ENCODE data around the gene ZNF837.
"Not testable (repeated sequence)": the region's sequence is repeated elsewhere in the genome, so short reads cannot be mapped to it uniquely, and the experiment has no call there.

ZNF837 gene

DNA sequence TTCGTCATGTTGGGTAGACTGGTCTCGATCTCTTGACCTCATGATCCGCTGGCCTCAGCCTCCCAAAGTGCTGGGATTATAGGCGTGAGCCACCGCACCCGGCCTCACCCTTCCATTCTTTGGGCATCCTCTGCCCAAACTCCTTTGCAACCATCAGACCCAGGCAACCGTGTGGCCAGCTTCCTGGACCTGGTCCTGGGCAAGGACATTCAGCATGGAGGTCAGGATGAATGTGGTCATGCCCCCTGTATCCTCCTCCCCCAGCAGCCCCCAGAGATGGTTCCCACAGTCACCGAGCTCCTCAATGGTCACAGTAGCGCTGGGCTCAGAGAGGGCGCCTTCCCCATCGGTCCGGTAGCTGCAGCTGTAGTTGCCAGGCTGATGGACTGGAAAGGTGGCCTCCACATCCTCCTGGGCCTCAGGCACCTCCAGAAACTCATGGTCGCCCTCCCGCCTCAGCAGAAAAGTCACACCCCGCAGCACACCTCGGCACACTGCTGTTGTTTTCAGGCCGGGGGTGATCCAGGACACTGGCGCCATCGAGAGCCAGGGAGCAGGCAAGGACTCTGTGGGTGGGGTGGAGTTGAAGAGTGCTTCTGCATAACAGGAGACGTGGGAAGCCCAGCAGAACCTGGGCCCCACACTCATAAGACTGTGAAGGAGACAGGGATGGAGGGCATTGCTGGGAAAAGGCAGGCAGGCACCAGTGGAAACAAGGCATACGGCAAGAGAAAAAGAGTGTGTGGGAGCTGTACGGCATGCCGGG is 28.7 kb downstream of the ZNF837 start:
- no peak for DNase-seq (ENCODE audit: low read depth)
- no peak overlapping the region for H3K4me3 ChIP-seq (ENCODE audit: low read length)
- no peak for TF ChIP-seq CTCF (conservative IDR thresholded peaks at IDR 0.05; ENCODE audit: low read depth, low read length)

DNA sequence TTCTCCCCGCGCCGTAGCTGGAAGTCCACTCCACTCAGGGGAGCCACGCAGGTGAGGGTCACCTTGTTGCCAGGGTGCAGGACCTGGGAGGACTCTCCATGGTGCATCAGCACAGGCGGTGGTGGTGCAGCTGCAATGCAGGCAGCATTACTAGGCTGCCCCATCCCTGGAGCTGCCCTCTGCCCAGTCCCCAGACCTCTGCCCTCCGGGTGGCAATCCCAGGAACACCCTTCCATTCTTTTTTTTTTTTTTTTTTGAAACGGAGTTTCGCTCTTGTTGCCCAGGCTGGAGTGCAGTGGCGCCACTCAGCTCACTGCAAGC is 29.3 kb downstream of the ZNF837 start:
- H3K4me3 ChIP-seq (ENCODE audit: low read length) = no peak overlapping the region

DNA sequence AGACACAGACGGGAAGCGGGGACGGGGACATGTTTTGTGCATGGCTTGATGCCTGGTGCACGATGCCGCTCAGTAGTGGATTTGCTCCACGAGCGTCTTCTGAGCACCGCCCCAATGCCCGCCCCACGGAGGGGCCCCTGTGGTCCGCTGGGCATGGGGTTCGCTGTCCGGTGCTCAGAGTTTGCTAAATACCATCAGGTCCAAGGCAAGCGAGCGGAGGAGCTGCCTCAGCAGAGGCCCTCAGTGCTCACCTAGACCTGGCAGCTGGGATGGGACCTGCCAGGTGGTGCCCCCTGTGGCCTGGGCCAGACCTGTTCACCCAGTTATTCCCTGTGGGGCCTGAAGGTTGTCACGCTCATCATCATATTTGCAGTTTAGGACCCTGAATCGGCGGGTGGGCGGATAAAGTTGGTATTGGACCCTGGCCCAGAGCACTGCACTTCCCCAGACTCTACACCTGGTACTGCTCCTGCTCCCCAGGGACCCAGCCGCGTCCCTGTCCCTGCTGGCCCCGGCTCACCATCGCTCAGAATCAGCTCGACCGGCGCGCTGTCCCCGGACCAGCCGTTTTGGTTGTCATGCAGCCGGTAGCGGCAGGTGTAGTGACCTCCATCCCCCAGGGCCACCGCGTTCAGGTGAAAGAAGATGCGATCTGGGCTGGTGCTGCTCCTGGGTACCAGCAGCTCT is 29.8 kb downstream of the ZNF837 start:
- no peak for DNase-seq (ENCODE audit: low read depth)
- no peak for TF ChIP-seq CTCF (conservative IDR thresholded peaks at IDR 0.05; ENCODE audit: low read depth, low read length)
- H3K4me3 ChIP-seq (ENCODE audit: low read length) = no peak overlapping the region

More for the DNA sequence above, 29.3 kb downstream of the ZNF837 start:
- TF ChIP-seq CTCF (conservative IDR thresholded peaks at IDR 0.05; ENCODE audit: low read depth, low read length) = no peak
- DNase-seq (ENCODE audit: low read depth) = no peak

GRCh38 chr19:58350001-58350861 is 30.6 kb downstream of the ZNF837 start:
- no peak overlapping the region for H3K4me3 ChIP-seq (ENCODE audit: low read length)
- no peak for TF ChIP-seq CTCF (conservative IDR thresholded peaks at IDR 0.05; ENCODE audit: low read depth, low read length)
- DNase-seq (ENCODE audit: low read depth) = no peak

DNA sequence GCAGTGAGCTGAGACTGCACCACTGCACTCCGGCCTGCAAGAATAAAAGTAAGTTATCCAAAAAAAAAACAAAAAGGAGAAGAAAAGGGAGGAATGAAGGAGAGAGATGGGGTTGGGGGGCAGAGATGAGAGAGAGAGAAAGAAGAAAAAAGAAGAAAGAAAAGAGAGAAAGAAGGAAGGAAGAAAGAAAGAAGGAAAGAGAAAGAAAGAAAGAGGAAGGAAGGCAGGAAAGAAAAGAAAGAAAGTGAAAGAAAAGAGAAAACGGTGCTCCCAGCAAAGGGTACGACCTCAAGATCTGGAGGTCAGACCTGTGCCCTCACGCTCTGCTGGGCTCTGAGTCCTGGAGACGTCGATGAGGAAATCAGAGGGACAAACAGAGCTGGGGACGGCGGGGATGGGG is 31.2 kb downstream of the ZNF837 start:
- no peak for DNase-seq (ENCODE audit: low read depth)
- TF ChIP-seq CTCF (conservative IDR thresholded peaks at IDR 0.05; ENCODE audit: low read depth, low read length) = no peak
- no peak overlapping the region for H3K4me3 ChIP-seq (ENCODE audit: low read length)

DNA sequence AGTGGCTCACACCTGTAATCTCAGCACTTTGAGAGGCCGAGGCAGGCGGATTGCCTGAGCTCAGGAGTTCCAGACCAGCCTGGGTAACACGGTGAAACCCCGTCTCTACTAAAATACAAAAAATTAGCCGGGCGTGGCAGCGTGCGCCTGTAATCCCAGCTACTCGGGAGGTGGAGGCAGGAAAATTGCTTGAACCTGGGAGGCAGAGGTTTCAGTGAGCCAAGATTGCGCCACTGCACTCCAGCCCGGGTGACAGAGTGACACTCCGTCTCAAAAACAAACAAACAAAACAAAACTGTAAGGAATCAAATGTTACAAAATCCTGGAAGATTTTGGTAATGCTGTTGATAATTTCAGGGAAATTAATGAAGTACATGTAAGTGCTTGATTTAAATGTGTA is 32.8 kb downstream of the ZNF837 start:
- peak overlapping the region; percentile 59 for H3K4me3 ChIP-seq (ENCODE audit: low read length)
- not testable (repeated sequence) for DNase-seq (ENCODE audit: low read depth)

Measured in retinal pigment epithelial cell (primary cell).